Omental fat pad (tissue), 4 donors: Measurements from ENCODE around the gene MPZL1. TPM values are rescaled to one million over a fixed set of nuclear protein-coding genes. Genes with fewer than 3 reads are reported as not detected.

Source experiments
- ATAC-seq: fragments of 150-250 bp; one replicate; pipeline ENCODE4 v1.9.1; 2016; ENCODE audit warnings: mild to moderate bottlenecking, moderate library complexity; ENCODE audit not compliant: low FRiP score
- DNase-seq: peaks from one replicate; pipeline ENCODE4 v3.0.0-alpha.2; 2019; ENCODE audit warnings: low spot score
- total RNA-seq, 4 donors: library from RNA; depleted of rRNA; stranded (reverse); fragments of >200 nt; gene quantifications; one replicate each; pipeline ENCODE4 v1.1.0, GENCODE V29; 2016
- TF ChIP-seq, protein P1 (sequence below), 3 donors: fragments of 450-650 bp; IDR thresholded peaks; one replicate each; pipeline ENCODE4 v1.5.1; 2016 to 2017; ENCODE audit warnings: antibody characterized with exemption in 3 of 3, mild to moderate bottlenecking in 3 of 3, moderate library complexity in 2 of 3

MPZL1 gene
- total RNA-seq, 4 donors from 2014 or later: 102 to 116 (median 108) TPM

DNA sequence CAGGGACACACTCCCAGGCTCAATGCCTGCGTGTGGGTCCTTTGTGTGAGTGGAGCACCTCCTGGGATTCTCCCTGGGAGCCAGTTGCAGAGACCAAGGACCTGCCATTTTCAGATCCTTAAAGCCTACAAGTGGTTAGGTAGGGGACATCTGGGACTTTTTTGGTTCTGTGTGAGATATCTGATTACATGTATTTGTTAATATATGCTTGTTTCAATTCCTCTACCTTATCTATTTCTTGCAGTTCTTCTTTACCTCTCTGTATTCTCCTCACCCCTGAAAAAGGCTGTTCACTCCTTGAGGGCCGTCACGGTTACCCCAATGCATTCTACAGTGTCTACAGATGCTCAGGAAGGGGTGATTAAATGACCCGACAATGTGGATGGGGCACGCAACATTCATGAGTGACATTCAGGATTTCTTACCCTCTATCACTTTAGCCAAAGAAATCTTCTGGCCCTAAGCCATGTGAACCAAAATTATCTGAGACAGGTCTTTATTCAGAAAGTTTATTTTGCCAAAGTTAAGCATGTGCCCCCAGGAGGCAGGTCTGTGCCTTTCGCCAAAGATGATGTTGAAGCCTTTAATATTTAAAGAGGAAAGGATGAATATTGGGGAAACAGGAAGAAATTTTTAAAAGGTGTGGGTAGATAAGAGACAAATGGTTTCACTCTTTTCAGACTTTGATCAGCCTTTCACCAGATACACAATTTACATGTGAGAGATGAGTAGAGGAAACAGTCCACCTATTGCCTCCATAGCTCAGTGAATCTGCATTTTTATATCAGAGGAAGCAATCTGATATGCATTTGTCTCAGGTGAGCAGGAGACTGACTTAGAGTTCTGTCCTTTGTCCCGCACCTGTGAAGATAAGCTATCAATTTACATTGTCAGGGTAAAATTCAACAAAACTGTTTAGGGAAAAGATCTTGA lies 44.6 kb upstream of the MPZL1 start:
- TF ChIP-seq, protein P1, sequence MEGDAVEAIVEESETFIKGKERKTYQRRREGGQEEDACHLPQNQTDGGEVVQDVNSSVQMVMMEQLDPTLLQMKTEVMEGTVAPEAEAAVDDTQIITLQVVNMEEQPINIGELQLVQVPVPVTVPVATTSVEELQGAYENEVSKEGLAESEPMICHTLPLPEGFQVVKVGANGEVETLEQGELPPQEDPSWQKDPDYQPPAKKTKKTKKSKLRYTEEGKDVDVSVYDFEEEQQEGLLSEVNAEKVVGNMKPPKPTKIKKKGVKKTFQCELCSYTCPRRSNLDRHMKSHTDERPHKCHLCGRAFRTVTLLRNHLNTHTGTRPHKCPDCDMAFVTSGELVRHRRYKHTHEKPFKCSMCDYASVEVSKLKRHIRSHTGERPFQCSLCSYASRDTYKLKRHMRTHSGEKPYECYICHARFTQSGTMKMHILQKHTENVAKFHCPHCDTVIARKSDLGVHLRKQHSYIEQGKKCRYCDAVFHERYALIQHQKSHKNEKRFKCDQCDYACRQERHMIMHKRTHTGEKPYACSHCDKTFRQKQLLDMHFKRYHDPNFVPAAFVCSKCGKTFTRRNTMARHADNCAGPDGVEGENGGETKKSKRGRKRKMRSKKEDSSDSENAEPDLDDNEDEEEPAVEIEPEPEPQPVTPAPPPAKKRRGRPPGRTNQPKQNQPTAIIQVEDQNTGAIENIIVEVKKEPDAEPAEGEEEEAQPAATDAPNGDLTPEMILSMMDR (IDR thresholded peaks at IDR 0.05): no peak
- no peak for DNase-seq
- no peak for ATAC-seq

DNA sequence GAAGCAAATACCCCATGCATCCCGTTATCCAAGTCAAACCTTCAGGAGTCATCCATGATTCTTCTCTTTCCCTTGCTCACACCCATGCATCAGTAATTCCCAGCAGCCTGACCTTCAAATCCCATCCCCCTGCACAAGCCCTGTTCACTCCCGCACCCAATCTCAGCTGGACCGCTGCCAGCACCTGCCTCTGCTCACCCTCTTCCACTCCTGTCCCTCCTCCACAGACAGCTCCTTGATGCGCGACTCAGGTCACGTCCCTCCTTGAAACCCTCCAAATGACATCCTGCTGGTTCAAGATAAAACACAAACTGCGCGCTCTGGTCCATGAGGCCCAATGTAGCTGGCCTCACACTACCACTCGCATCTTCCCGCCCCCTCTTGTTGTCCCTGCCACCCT lies 43.4 kb upstream of the MPZL1 start:
- no peak for ATAC-seq
- TF ChIP-seq, protein P1 (IDR thresholded peaks at IDR 0.05): no peak
- no peak for DNase-seq

DNA sequence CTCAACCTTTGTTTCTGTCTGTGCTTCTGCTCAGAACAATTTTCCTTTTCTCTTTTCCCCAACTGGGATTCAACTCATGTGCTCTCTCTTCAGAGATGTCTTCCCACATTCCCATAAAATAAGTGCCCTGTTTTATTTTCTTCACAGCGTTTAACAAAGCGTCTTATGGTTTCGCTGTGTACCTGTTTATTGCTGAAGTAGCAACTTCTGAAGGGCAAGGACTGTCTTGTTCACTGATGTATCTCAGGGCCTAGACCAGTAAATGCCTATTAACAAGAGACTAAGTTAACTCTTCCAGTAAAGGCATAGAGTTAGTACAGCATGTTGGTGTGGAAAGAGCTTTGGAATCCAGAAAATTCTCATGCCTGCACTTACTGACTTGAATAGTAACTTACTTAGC lies 42.9 kb upstream of the MPZL1 start:
- TF ChIP-seq, protein P1 (IDR thresholded peaks at IDR 0.05): no peak
- ATAC-seq (no peak), DNase-seq (no peak)

DNA sequence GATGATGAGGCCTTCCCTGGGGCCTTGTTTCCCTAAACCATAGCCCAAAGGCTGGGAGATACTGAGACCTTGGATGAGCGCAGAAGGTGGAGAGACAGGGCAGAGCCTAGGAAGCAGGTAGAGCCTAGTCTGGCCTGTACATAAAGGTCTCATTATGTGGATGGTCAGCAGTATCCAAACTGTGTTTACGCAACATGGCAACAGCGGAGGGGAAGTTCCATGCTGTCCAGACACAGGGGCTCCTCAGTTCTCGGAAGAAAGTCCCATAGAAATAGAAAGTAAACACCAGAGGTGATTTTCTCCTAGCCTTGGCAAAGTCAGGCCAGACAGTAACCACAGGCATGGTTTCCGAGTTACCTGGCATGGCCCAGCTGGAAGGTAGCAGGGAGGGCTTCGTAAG lies 42.1 kb upstream of the MPZL1 start:
- ATAC-seq: no peak
- TF ChIP-seq, protein P1 (IDR thresholded peaks at IDR 0.05): no peak
- no peak for DNase-seq

DNA sequence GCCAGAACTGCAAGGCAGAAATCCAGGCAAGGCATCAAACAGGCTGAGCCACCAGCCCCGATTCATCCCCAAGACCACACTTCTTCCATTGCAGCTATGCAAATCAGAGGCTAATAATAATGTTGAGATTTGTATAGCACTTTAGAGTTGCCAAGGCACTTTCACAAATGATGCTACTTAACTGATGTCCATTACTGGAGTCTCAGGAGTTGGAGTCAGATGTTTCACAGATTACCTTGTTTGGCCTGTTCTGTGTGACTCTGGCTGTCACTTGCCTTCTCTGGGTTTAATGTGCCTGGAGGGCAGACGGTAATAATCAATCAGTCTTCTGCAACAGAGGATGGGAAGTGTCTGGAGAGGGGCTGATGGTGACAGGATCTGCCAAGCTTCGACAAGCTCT lies 40.8 kb upstream of the MPZL1 start:
- ATAC-seq: no peak
- DNase-seq: no peak
- TF ChIP-seq, protein P1 (IDR thresholded peaks at IDR 0.05): no peak

DNA sequence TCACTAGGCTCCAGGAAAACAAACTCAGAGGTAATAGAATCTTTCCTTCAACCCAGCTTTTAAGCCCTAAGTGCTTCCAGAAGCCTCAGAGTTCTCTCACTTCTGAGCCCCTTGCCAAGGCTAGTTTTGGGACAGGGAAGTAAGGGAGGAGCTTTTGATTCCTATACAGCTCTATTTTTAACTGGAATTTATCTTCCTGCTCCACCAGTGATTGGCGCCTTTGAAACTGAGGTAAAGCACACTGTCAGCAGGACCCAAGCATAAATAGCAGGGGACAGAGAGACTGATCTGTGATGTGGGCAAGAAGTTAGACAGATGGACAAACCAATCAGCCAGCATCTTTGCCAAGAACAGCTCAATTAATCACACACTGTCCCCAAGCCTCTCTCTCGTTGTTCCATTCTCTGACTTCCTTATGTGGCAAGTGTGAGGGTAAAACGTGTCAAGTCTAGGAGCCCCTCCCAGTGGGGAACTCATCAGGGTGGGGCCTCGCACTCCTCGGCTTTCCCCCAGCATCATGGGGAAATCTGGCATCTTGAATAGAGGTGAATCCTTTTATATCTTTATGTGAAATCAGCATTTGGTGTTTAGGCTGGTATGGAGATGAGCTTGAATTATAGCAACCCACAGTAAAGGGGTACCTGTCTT lies 40.2 kb upstream of the MPZL1 start:
- DNase-seq: no peak
- ATAC-seq: no peak
- TF ChIP-seq, protein P1 (IDR thresholded peaks at IDR 0.05): no peak
